ENCODE measurements around the gene SPINT2.

The SPINT2 gene

GRCh38 chr19:38310986-38311385, 46.6 kb downstream of the SPINT2 start:
- no peak for TF ChIP-seq JUND (IDR thresholded peaks at IDR 0.05; ENCODE audit: low read depth)
- no peak for DNase-seq (ENCODE audit: low read depth in 1 of 2, low spot score in 1 of 2)
- in situ Hi-C loops (cut with HindIII; ENCODE audit: low pct_unique_long_range_greater_than_20kb, low sequenced_read_pairs) = no loop called here

GRCh38 chr19:38315657-38316476, 51.5 kb downstream of the SPINT2 start, which contains the start of gene YIF1B:
YIF1B (minus strand) TSS chr19:38315947; CDS start chr19:38315917, 30 bp downstream.
- DNase-seq (ENCODE audit: low read depth in 1 of 2, low spot score in 1 of 2) = peak; percentile 89 to 96
- in situ Hi-C loops (cut with HindIII; ENCODE audit: low pct_unique_long_range_greater_than_20kb, low sequenced_read_pairs) = no loop called here
- no peak for TF ChIP-seq JUND (IDR thresholded peaks at IDR 0.05; ENCODE audit: low read depth)

GRCh38 chr19:38316477-38317067, 52.2 kb downstream of the SPINT2 start:
- in situ Hi-C loops (cut with HindIII; ENCODE audit: low pct_unique_long_range_greater_than_20kb, low sequenced_read_pairs) = no loop called here
- DNase-seq (ENCODE audit: low read depth in 1 of 2, low spot score in 1 of 2) = no peak
- TF ChIP-seq JUND (IDR thresholded peaks at IDR 0.05; ENCODE audit: low read depth) = no peak

GRCh38 chr19:38317104-38317612, 52.8 kb downstream of the SPINT2 start:
- no peak for DNase-seq (ENCODE audit: low read depth in 1 of 2, low spot score in 1 of 2)
- no peak for TF ChIP-seq JUND (IDR thresholded peaks at IDR 0.05; ENCODE audit: low read depth)
- in situ Hi-C loops (cut with HindIII; ENCODE audit: low pct_unique_long_range_greater_than_20kb, low sequenced_read_pairs) = no loop called here

- no peak for TF ChIP-seq JUND (IDR thresholded peaks at IDR 0.05; ENCODE audit: low read depth)
- no peak for DNase-seq (ENCODE audit: low read depth in 1 of 2, low spot score in 1 of 2)
- in situ Hi-C loops (cut with HindIII; ENCODE audit: low pct_unique_long_range_greater_than_20kb, low sequenced_read_pairs) = no loop called here
Observed at GRCh38 chr19:38318660-38319059, 54.3 kb downstream of the SPINT2 start.

- in situ Hi-C loops (cut with HindIII; ENCODE audit: low pct_unique_long_range_greater_than_20kb, low sequenced_read_pairs) = no loop called here
- TF ChIP-seq JUND (IDR thresholded peaks at IDR 0.05; ENCODE audit: low read depth) = no peak
- peak; percentile 73 to 89 for DNase-seq (ENCODE audit: low read depth in 1 of 2, low spot score in 1 of 2)
Observed at GRCh38 chr19:38319421-38320258, 55.3 kb downstream of the SPINT2 start, which contains the start of gene KCNK6. KCNK6 (plus strand) TSS chr19:38319845; CDS start chr19:38319951, 106 bp downstream.

- no peak for TF ChIP-seq JUND (IDR thresholded peaks at IDR 0.05; ENCODE audit: low read depth)
- in situ Hi-C loops (cut with HindIII; ENCODE audit: low pct_unique_long_range_greater_than_20kb, low sequenced_read_pairs) = no loop called here
- DNase-seq (ENCODE audit: low read depth in 1 of 2, low spot score in 1 of 2) = no peak
Observed at GRCh38 chr19:38320969-38321339, 56.6 kb downstream of the SPINT2 start.

GRCh38 chr19:38321646-38322196, 57.3 kb downstream of the SPINT2 start:
- DNase-seq (ENCODE audit: low read depth in 1 of 2, low spot score in 1 of 2) = peak in 1 of 2 experiments; percentile 73
- TF ChIP-seq JUND (IDR thresholded peaks at IDR 0.05; ENCODE audit: low read depth) = no peak
- in situ Hi-C loops (cut with HindIII; ENCODE audit: low pct_unique_long_range_greater_than_20kb, low sequenced_read_pairs) = no loop called here

GRCh38 chr19:38323291-38323690, 58.9 kb downstream of the SPINT2 start:
- TF ChIP-seq JUND (IDR thresholded peaks at IDR 0.05; ENCODE audit: low read depth) = no peak
- in situ Hi-C loops (cut with HindIII; ENCODE audit: low pct_unique_long_range_greater_than_20kb, low sequenced_read_pairs) = no loop called here
- DNase-seq (ENCODE audit: low read depth in 1 of 2, low spot score in 1 of 2) = no peak

GRCh38 chr19:38324431-38324830, 60.1 kb downstream of the SPINT2 start:
- in situ Hi-C loops (cut with HindIII; ENCODE audit: low pct_unique_long_range_greater_than_20kb, low sequenced_read_pairs) = no loop called here
- no peak for DNase-seq (ENCODE audit: low read depth in 1 of 2, low spot score in 1 of 2)

GRCh38 chr19:38326591-38326990, 62.2 kb downstream of the SPINT2 start:
- no peak for TF ChIP-seq JUND (IDR thresholded peaks at IDR 0.05; ENCODE audit: low read depth)
- in situ Hi-C loops (cut with HindIII; ENCODE audit: low pct_unique_long_range_greater_than_20kb, low sequenced_read_pairs) = no loop called here
- no peak for DNase-seq (ENCODE audit: low read depth in 1 of 2, low spot score in 1 of 2)

More at GRCh38 chr19:38324431-38324830, 60.1 kb downstream of the SPINT2 start:
- TF ChIP-seq JUND (IDR thresholded peaks at IDR 0.05; ENCODE audit: low read depth) = no peak

GRCh38 chr19:38329651-38330050, 65.3 kb downstream of the SPINT2 start:
- TF ChIP-seq JUND (IDR thresholded peaks at IDR 0.05; ENCODE audit: low read depth) = no peak
- in situ Hi-C loops (cut with HindIII; ENCODE audit: low pct_unique_long_range_greater_than_20kb, low sequenced_read_pairs) = no loop called here
- no peak for DNase-seq (ENCODE audit: low read depth in 1 of 2, low spot score in 1 of 2)
